ENCODE measurements around the gene SLC25A51.

- TF ChIP-seq CTCF (IDR thresholded peaks at IDR 0.05; ENCODE audit: low read depth, low read length, missing input control) (no peak), REST (IDR thresholded peaks at IDR 0.05) (no peak), YY1 (IDR thresholded peaks at IDR 0.05) (no peak), JUND (IDR thresholded peaks at IDR 0.05) (no peak), EGR1 (IDR thresholded peaks at IDR 0.05; ENCODE audit: low read depth in 2 of 2) (no peak), NR2F2 (IDR thresholded peaks at IDR 0.05) (no peak), TAF1 (conservative IDR thresholded peaks at IDR 0.05) (no peak), ZBTB33 (IDR thresholded peaks at IDR 0.05) (no peak), RXRA (IDR thresholded peaks at IDR 0.05) (no peak), RAD21 (IDR thresholded peaks at IDR 0.05) (no peak), SP1 (IDR thresholded peaks at IDR 0.05) (no peak), FOXA1 (IDR thresholded peaks at IDR 0.05) (no peak), GABPA (IDR thresholded peaks at IDR 0.05 in 1 of 2, conservative IDR thresholded peaks at IDR 0.05 in 1 of 2) (no peak), MAX (IDR thresholded peaks at IDR 0.05) (no peak)
Observed at GRCh38 chr9:37951671-37952449, 47.9 kb upstream of the SLC25A51 start.
